HG02885 (cell line): ENCODE measurements around the gene SLC7A8.
"Not testable (repeated sequence)": the region's sequence is repeated elsewhere in the genome, so short reads cannot be mapped to it uniquely, and the experiment has no call there.

Experiments
- ATAC-seq: cut with Tn5 transposase; IDR thresholded peaks from one replicate; pipeline ENCODE4 v1.9.1; 2021; ENCODE audit warnings: mild to moderate bottlenecking; ENCODE audit not compliant: unreplicated experiment, poor library complexity

Gene SLC7A8

DNA sequence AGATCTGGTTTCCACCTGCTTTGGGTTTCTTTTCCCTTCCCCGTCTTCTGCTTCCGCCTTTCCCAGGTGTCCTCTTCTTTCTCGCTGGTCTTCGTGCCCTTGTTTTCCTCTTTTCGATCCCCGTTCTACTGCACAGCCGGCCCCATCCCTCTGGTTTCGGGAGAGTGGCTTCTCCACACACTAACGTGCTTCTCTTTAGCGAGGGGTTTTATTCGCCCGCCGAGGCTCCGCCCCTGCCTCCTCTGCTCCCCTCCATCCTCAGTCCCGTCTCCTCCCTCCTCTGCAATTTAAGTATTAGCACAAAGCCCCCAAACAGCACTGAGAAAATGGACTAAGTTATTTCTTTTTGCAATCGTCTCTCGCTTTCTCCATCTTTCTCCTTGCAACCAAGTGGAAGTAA is at the start of gene SLC7A8:
TSS of gene SLC7A8 (minus strand) at position 182 of the 400 bp plus-strand sequence. CDS start 746 bp downstream, outside the sequence.
- no peak for ATAC-seq

DNA sequence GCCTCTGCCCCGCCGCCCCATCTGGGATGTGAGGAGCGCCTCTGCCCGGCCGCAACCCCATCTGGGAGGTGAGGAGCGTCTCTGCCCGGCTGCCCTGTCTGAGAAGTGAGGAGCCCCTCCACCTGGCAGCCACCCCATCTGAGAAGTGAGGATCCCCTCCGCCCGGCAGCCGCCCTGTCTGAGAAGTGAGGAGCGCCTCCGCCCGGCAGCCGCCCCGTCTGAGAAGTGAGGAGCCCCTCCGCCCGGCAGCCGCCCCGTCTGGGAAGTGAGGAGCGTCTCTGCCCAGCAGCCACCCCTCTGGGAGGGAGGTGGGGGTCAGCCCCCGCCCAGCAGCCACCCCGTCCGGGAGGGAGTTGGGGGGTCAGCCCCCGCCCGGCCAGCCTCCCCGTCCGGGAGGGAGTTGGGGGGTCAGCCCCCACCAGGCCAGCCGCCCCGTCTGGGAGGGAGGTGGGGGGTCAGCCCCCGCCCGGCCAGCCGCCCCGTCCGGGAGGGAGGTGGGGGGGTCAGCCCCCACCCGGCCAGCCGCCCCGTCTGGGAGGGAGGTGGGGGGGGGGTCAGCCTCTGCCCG is 48.9 kb upstream of the SLC7A8 start:
- ATAC-seq, result not testable (repeated sequence)

DNA sequence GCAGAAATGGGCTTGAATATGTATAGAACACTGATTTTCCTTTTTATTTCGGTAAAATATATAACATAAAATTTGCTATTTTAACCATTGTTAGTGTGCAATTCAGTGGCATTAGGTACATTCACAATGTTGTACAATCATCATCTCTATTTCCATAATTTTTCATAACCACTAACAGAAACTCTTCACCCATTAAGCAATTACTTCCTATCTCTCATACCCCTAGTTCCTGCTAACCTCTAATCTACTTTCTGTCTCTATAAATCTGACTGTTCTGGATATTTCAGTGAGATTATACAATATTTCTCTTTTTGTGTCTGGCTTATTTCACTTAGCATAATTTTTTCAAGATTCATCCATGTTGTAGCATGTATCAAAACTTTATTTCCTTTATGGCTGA is 45.4 kb upstream of the SLC7A8 start:
- no peak for ATAC-seq

DNA sequence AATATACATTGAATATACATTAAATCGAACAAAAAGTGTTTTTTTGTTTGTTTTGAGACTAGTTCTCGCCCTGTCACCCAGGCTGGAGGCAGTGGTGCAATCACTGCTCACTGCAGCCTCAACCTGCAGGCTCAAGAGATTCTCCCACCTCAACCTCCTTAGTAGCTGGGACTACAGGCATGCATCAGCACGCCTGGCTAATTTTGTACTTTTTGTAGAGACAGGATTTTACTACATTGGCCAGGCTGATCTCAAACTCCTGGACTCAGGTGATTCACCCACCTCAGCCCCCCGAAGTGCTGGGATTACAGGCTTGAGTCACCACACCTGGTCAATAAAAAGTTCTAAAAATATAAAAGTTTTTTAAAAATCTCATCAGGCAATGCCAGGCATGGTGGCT is 44.1 kb upstream of the SLC7A8 start:
- no peak for ATAC-seq

DNA sequence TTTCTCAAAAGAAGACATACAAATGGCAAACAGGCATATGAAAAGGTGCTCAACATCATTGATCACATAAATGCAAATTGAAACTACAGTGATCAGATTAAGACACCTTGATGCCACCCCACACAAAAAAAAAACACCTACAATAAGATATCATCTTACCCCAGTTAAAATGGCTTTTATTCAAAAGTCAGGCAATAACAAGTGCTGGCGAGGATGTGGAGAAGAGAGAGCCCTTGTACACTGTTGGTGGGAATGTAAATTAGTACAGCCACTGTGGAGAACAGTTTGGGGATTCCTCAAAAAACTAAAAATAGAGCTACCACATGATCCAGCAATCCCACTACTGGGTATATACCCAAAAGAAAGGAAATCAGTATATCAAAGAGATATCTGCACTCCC is 41.5 kb upstream of the SLC7A8 start:
- not testable (repeated sequence) for ATAC-seq

DNA sequence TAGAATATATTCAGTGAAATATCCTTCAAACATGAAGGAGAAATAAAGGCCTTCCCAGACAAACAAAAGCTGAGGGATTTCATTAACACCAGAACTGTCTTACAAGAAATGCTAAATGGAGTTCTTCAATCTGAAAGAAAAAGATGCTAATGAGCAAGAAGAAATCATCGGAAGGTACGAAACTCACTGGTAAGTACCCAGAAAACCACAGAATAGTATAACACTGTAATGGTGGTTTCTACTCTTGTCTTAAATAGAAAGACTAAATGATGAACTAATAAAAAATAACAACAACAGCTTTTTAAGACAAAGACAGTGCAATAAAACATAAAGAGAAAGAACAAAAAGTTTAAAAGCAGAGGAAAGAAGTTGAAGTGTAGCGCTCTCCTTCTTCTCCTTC is 35.6 kb upstream of the SLC7A8 start:
- ATAC-seq, result no peak

DNA sequence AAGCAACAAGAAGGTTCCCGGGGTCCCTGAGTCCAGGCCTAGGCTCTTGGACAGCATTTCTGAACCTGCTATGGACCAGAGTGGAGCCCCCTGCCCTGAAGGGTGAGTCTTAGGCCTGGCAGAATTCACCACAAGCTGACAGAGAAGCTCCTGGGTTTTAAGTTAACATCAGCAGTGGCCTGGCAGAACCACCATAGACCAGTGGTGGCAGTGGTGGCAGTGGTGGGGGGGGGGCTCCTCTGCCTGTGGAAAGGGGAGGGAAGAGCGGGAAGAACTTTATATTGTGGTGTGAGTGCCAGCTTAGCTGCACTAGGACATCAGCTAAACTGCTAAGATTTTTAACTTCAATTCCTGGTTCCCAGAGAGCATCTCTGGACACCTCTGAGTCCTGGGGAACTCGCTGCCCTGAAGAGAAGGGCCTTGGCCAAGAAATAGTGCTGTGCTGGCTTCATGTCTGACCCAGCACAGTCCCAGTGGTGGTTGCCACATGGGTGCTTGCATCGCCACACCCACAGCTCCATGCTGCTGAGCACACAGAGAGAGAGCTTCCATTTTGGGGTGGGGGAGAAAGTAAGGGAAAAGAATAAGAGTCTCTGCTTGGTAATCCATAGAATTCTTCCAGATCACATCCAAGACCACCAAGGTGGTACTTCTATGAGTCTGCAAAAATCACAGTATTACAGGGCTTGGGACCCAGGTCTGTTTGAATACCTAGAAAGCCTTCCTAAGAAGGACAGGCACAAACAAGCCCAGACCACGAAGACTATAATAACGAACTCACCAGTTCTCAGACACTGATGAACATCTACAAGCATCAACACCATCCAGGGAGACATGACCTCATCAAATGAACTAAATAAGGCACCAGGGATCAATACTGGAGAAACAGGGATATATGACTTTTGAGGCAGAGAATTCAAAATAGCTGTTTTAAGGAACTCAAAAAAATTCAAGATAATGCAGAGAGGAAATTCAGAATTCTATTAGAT is 33.9 kb upstream of the SLC7A8 start:
- no peak for ATAC-seq

DNA sequence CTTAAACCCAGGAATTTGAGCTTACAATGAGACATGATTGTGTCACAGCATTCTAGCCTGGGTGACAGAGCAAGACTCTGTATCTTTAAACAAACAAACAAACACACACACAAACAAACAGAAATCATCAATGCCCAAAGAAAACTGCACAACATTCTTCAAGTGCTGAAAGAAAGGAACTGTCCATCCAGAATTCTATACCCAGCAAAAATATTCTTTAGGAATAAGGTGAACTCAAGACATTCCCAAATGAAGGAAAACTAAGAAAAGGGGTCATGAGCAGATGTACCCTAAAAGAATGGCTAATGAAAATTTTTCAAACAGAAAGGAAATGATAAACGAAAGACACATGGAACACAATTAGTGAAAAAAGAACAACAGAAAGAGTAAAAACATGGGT is 32.0 kb upstream of the SLC7A8 start:
- ATAC-seq, result no peak

DNA sequence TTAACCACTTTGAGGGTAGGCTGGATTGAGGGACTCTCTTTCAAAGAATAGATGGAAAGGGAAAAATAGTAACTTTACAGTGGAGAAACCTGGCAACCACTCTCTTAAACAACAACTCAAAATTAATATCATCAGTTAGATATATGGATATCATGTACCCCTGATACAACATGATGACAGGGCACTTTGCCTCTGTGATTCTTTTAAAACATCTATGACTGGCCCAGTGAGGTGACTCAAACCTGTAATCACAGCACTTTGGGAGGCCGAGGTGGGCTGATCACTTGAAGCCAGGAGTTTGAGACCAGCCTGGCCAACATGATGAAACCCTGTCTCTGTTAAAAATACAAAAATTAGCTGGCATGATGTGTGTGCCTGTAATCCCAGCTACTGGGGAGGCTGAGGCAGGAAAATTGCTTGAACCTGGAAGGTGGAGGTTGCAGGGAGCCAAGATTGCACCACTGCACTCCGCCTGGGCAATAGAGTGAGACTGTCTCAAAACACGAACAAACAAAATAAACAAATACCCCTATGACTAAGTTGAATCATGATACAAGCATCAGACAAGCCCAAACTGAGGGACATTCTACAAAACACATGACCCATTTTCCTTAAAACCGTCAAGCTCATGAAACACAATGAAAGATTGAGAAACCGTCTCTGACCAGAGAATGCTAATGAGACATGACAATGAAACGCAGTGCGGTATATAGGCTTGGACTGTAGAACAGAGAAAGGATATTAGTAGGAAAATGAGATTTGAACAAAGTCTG is 26.4 kb upstream of the SLC7A8 start:
- ATAC-seq, result no peak

DNA sequence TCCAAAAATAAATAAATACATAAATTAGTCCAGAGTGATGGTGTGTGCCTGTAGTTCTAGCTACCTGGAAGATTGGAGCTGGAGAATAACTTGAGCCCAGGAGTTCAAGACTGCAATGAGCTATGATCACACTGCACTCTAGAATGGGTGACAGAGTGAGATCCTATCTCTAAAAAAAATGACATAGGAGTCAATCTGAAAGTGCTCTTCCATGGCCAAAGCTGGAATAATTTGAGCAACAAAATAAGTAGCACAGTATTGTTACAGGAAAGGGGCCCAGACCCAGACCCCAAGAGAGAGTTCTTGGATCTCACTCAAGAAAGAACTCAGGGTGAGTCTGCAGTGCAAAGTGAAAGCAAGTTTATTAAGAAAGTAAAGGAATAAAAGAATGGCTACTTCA is 24.9 kb upstream of the SLC7A8 start:
- ATAC-seq, result no peak

DNA sequence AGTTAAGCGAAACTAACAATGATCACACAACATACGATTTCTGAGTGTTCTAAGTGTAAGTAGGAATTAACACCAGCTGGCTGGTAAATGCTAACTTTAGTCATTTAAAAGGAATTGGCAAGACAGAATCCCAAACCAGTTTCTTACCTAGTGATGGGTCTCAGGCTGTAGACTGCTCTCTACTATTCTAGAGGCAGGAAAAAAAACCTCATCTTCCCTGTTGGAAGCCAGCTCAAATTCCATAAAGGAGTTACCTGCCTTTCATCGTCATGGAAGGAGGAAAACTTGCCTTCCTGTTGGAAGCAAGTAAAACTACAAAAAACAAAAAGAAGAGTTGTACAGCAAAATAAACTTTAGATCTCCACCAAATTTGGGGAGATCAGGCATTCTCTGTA is 23.7 kb upstream of the SLC7A8 start:
- no peak for ATAC-seq

DNA sequence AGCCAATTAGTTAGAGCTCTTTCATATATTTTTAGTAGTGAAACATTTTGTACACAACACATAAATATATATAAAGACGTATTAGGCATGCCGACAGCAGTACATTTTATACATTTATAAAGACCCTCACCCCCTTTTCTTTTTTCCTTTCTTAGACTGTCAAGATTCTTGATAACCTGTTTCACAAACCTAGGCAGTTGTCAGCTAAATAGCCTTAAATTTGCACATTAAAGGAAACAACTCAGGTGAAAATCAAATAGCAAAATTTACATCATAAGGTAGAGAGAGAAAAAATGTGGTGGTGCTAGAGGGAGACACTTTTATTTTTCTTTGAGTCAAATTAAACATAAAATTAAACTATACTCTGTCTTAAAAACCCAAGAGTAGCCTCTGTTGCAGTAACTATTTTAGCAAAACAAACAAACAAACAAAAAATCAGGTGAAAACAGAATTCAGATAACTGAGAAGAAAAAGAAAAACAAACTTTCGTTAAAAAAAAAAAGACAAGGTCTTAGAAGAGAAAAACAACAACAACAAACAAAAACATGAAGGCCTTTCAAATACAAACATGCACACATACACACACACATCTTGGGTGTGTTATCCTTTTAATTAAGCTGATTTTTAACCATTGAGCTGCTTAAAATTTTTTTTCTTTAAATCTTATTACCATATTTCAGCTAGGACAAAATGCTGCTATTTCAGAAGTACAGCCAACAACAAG is 23.1 kb upstream of the SLC7A8 start:
- no peak for ATAC-seq

DNA sequence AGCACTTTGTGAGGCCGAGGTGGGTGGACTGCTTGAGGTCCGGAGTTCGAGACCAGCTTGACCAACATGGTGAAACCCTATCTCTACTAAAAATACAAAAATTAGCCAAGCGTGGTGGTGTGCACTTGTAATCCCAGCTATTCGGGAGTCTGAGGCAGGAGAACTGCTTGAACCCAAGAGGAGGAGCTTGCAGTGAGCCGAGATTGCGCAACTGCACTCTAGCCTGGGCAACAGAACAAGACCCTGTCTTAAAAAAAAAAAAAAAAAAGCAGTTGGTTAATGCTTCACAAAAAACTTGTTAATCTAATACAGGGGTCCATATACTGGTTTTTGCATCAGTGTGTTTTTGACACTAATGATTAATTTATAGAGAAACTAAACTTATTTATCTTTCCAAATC is 18.5 kb upstream of the SLC7A8 start:
- no peak for ATAC-seq

DNA sequence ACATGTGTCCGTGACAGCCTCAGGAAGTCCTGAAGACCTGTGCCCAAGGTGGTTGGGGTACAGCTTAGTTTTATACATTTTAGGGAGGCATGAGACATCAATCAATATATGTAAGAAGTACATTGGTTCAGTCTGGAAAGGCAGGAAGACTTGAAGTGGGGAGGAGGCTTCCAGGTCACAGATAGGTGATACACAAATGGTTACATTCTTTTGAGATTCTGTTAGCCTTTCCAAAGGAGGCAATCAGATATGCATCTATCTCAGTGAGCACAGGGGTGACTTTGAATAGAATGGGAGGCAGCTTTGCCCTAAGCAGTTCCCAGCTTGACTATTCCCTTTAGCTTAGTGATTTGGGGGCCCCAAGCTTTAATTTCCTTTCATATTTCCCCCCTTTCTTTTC is 15.7 kb upstream of the SLC7A8 start:
- not testable (repeated sequence) for ATAC-seq

DNA sequence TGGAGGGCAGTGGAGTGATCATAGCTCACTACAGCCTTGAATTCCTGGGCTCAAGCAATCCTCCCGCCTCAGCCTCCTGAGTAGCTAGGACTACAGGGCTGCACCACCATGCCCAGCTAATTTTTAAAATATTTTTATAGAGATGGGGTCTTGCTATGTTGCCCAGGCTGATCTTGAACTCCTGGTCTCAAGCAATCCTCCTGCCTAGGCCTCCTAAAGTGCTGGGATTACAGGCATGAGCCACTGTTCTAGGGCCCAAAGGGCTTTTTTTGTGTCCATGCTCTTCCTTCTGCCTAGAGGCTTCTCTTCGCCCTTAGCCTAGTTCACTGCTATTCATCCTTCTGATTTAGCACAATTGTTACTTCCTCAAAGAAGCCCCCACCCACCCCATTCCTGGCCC is 13.0 kb upstream of the SLC7A8 start:
- not testable (repeated sequence) for ATAC-seq

DNA sequence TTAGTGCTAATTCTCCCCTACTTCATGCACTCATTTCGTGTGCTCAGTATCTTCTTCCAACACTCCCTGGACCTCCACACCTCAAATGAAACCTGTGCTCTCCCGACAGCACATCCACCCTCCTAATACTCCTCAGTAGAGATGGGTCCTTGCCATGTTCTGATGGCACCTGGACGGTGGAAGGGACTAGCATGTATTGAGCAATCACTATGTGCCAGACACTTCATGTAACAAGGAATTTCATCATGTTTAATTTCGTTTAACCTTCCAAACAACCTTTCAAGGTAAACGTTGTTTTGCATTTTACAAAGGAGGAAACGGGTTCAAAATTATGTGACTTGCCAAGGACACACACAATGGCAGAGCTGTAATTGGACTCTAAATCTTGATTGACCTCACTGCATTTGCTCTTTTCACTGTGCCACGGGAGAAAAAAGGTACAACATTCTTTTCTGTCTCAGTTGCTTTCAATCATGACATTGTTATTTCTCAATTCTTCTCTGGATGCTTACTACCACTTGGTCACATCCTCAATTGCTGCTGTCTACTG is 12.2 kb upstream of the SLC7A8 start:
- ATAC-seq, result no peak

DNA sequence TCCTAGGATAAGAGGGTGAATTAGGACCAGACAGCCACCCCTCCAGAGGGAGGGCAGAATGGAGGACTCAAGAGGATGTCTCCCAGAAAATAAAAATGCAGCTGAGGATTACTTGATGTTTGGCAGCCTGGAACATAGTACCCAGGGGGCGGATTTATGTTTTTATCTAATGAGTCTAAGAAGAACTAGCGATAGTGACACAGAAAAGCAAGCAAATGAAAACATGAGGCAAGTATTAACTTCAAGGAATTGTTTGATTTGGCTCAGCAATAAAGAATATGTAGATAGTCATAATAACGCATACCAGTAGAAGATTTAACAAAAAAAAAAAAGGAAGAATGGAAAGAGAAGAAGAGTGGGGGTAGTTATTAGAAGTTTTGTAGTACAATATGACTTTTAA is 10.0 kb upstream of the SLC7A8 start:
- ATAC-seq, result no peak

DNA sequence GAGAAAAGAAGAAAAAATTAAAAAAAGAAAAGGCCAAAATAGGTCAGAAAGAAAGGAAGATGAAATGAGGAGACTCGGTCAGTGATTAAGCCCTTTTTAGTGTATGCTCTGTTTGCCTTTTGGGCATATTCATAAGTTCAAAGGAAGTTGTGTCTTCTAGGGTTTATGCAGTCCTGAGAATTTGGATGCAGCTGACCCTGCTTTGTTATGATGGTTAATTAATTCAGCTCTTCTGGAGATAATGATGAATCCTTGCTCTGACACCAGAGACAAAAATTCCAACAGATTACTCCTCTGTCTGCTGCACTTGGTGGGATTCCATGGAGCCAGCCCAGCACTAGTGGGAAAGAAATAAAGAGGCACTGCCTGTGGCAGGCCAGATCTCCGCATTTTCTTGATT is 4.5 kb upstream of the SLC7A8 start:
- ATAC-seq, result no peak

DNA sequence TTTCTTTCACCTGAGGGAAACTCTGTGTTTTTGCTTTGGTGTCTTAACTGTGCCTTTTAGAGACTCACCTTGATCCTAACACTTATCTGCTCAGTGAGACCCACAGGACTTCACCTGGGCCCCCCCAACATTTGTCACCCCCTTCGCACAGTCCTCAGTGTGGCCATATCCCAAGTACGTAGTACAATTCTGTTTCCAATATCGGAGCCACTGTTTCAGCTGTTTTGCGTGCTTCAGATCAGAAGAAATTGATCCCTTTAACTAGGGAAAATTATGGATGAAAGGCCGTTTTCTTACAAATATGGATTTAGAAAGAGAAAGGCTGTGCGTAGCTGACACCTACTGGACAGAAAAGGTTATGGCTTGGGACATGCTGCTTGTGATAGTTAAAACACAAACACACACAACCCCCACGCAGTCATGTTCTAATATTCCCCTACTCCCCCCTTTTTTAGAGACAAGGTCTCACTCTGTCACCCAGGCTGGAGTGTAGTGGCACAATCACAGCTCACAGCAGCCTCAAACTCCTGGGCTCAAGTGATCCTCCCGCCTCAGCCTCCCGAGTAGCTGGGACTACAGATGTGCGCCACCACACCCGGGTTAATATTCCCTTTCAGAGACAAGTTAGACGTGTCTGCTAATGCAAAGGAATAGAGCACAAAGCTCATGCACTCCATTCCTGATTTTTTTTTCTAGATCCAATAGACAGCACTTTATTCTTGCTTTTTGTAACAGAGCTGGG is 3.6 kb upstream of the SLC7A8 start:
- ATAC-seq, result no peak
